WTC11 (cell line): ENCODE results near the gene BAIAP2L1.

ENCODE experiments used
- ELF4 ChIP-seq: sonication (generic); formaldehyde crosslinking; IDR thresholded peaks from 2 replicates; pipeline ENCODE4 v1.8.1; 2022; ENCODE audit warnings: low read depth, mild to moderate bottlenecking, moderate library complexity, missing genetic modification reagents
- ETV6 ChIP-seq: sonication (generic); formaldehyde crosslinking; IDR thresholded peaks from 2 replicates; pipeline ENCODE4 v1.8.1; 2022; ENCODE audit warnings: mild to moderate bottlenecking, missing genetic modification reagents
- TEAD4 ChIP-seq: sonication (generic); formaldehyde crosslinking; IDR thresholded peaks from 2 replicates; pipeline ENCODE4 v1.8.0; 2022; ENCODE audit warnings: mild to moderate bottlenecking, missing genetic modification reagents
- ZNF416 ChIP-seq: fragments of 250-450 bp; sonication (Bioruptor Pico); IDR thresholded peaks from 2 replicates; pipeline ENCODE4 v1.9.0; 2021; ENCODE audit warnings: mild to moderate bottlenecking, inconsistent platforms
- TF ChIP-seq, protein P1 (sequence below): fragments of 200-600 bp; IDR thresholded peaks from 2 replicates; pipeline ENCODE4 v1.8.0; 2022; ENCODE audit warnings: antibody characterized with exemption
- TF ChIP-seq, protein P2 (sequence below): sonication (generic); formaldehyde crosslinking; IDR thresholded peaks from 2 replicates; pipeline ENCODE4 v1.8.1; 2022; ENCODE audit warnings: low read depth, mild to moderate bottlenecking, moderate library complexity, missing genetic modification reagents, borderline replicate concordance
- TF ChIP-seq, protein P3 (sequence below): sonication (generic); formaldehyde crosslinking; IDR thresholded peaks from 2 replicates; pipeline ENCODE4 v1.8.1; 2023; ENCODE audit warnings: mild to moderate bottlenecking, moderate library complexity, missing genetic modification reagents
- TF ChIP-seq, protein P4 (sequence below): fragments of 250-450 bp; sonication (Bioruptor Pico); IDR thresholded peaks from 2 replicates; pipeline ENCODE4 v1.9.0; 2021; ENCODE audit warnings: mild to moderate bottlenecking

DNA sequence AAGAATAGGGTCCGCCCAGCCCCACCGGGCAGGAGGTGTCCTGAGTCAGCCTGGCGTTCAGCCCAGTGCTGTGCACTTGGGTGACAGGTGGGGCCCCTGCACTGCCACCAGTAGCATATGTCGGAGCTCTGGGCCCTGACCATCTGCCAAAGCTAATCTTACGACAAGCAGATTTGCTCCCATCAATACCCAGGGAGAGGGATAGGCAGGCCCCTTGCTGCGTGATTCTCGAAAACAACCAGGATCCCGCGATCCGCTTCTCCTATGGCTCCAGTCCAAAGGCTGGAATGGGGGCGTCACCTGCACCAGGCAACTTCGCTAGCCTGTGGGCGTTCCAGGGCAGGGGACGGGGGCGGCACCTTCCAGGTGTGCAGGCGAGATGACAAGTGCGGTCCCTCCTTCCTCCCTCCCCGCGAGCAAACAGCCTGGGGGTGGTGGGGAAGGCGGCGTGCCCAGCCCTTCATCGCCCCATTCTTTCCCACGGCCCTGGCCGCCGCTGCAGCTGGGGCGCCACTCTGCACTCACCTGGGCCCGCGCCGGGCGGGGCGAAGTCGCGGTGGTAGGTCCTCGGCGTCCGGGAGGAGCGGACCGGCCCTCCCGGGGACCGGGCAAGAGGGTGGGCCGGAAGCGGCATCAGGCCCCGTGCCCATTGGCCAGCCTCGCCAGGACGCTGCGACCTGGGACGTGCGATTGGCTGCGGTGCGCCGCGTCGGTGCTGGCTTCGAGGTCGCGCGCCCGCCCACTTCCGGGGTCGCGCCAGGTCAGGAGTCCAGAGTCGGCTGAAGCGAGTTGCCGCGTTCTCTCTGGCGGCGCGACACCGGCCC lies 149.1 kb downstream of the BAIAP2L1 start, which contains the start of gene TECPR1:
- TF ChIP-seq, protein P1, sequence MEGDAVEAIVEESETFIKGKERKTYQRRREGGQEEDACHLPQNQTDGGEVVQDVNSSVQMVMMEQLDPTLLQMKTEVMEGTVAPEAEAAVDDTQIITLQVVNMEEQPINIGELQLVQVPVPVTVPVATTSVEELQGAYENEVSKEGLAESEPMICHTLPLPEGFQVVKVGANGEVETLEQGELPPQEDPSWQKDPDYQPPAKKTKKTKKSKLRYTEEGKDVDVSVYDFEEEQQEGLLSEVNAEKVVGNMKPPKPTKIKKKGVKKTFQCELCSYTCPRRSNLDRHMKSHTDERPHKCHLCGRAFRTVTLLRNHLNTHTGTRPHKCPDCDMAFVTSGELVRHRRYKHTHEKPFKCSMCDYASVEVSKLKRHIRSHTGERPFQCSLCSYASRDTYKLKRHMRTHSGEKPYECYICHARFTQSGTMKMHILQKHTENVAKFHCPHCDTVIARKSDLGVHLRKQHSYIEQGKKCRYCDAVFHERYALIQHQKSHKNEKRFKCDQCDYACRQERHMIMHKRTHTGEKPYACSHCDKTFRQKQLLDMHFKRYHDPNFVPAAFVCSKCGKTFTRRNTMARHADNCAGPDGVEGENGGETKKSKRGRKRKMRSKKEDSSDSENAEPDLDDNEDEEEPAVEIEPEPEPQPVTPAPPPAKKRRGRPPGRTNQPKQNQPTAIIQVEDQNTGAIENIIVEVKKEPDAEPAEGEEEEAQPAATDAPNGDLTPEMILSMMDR, result no peak
- TF ChIP-seq, protein P2, sequence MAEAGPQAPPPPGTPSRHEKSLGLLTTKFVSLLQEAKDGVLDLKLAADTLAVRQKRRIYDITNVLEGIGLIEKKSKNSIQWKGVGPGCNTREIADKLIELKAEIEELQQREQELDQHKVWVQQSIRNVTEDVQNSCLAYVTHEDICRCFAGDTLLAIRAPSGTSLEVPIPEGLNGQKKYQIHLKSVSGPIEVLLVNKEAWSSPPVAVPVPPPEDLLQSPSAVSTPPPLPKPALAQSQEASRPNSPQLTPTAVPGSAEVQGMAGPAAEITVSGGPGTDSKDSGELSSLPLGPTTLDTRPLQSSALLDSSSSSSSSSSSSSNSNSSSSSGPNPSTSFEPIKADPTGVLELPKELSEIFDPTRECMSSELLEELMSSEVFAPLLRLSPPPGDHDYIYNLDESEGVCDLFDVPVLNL (CRISPR knock-in tag), result no peak
- TF ChIP-seq TEAD4 (CRISPR knock-in tag) (no peak), ETV6 (CRISPR knock-in tag) (peak; percentile 91), ELF4 (no peak), ZNF416 (CRISPR knock-in tag) (no peak)
- TF ChIP-seq, protein P3, sequence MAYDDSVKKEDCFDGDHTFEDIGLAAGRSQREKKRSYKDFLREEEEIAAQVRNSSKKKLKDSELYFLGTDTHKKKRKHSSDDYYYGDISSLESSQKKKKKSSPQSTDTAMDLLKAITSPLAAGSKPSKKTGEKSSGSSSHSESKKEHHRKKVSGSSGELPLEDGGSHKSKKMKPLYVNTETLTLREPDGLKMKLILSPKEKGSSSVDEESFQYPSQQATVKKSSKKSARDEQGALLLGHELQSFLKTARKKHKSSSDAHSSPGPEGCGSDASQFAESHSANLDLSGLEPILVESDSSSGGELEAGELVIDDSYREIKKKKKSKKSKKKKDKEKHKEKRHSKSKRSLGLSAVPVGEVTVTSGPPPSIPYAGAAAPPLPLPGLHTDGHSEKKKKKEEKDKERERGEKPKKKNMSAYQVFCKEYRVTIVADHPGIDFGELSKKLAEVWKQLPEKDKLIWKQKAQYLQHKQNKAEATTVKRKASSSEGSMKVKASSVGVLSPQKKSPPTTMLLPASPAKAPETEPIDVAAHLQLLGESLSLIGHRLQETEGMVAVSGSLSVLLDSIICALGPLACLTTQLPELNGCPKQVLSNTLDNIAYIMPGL (CRISPR knock-in tag), result peak; percentile 79; the same call in 1 of the 2 replicates
- TF ChIP-seq, protein P4, sequence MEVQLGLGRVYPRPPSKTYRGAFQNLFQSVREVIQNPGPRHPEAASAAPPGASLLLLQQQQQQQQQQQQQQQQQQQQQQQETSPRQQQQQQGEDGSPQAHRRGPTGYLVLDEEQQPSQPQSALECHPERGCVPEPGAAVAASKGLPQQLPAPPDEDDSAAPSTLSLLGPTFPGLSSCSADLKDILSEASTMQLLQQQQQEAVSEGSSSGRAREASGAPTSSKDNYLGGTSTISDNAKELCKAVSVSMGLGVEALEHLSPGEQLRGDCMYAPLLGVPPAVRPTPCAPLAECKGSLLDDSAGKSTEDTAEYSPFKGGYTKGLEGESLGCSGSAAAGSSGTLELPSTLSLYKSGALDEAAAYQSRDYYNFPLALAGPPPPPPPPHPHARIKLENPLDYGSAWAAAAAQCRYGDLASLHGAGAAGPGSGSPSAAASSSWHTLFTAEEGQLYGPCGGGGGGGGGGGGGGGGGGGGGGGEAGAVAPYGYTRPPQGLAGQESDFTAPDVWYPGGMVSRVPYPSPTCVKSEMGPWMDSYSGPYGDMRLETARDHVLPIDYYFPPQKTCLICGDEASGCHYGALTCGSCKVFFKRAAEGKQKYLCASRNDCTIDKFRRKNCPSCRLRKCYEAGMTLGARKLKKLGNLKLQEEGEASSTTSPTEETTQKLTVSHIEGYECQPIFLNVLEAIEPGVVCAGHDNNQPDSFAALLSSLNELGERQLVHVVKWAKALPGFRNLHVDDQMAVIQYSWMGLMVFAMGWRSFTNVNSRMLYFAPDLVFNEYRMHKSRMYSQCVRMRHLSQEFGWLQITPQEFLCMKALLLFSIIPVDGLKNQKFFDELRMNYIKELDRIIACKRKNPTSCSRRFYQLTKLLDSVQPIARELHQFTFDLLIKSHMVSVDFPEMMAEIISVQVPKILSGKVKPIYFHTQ (CRISPR knock-in tag), result no peak
